PC-9 (cell line): Measurements from ENCODE around the gene LIN28B.

Source experiments
- CTCF ChIP-seq: fragments of 200-600 bp; sonication (generic); conservative IDR thresholded peaks from 2 replicates; pipeline ENCODE4 v1.6.1; 2017; ENCODE audit warnings: mixed run types, antibody characterized with exemption, mild to moderate bottlenecking, moderate library complexity
- EZH2 ChIP-seq: fragments of 200-600 bp; sonication (generic); IDR thresholded peaks from 2 replicates; pipeline ENCODE4 v1.8.0; 2017; ENCODE audit warnings: antibody characterized with exemption, low read depth

GRCh38 chr6:105075210-105075609, 118.3 kb downstream of the LIN28B start:
- TF ChIP-seq CTCF (no peak), EZH2 (no peak)
